Inferior parietal cortex (tissue), 1 donor: ENCODE results near the gene HRC.
A peak's percentile ranks its signal among the peaks of the same experiment; 100 is the strongest.
"Not testable (repeated sequence)": the region's sequence is repeated elsewhere in the genome, so short reads cannot be mapped to it uniquely, and the experiment has no call there.

Source experiments
- DNase-seq: peaks from one replicate; pipeline ENCODE4 v3.0.0-alpha.2; 2016; ENCODE audit errors: extremely low spot score

HRC gene, protein sequence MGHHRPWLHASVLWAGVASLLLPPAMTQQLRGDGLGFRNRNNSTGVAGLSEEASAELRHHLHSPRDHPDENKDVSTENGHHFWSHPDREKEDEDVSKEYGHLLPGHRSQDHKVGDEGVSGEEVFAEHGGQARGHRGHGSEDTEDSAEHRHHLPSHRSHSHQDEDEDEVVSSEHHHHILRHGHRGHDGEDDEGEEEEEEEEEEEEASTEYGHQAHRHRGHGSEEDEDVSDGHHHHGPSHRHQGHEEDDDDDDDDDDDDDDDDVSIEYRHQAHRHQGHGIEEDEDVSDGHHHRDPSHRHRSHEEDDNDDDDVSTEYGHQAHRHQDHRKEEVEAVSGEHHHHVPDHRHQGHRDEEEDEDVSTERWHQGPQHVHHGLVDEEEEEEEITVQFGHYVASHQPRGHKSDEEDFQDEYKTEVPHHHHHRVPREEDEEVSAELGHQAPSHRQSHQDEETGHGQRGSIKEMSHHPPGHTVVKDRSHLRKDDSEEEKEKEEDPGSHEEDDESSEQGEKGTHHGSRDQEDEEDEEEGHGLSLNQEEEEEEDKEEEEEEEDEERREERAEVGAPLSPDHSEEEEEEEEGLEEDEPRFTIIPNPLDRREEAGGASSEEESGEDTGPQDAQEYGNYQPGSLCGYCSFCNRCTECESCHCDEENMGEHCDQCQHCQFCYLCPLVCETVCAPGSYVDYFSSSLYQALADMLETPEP

DNA sequence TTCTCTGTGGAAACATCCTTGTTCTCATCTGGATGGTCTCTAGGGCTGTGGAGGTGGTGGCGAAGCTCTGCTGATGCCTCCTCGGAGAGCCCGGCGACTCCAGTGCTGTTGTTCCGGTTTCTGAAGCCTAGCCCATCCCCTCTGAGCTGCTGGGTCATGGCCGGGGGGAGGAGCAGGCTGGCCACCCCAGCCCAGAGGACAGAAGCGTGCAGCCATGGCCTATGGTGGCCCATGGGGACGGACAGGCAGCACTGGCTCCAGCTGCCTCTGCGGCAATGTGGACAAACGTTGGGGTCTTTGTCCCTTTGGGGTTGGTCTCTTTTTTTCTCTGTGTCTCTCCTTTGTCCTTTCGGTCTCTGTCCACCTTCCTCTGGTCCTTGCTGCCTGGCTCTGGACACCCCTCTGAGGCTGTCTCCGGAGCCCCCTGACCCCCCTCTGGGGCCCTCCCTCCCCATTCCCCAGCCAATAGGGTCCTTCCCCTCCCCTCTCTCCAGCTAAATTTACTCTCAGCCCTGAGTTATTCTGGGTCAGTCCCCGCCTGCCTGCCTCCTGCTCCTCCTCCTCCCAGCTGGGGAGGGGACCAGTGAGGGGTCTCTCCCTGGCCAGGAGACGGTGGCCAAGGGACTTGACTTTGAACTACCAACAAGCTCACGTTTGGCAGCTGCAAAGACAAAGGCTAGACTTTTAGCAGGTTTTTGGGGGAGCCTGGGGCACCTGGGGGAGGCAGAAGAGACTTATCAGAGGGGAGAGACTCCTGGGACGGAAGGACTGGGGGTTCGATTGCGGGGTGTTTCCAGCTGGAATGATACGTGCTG, at the start of gene HRC:
TSS of gene HRC (minus strand) at position 392 of the 815 bp plus-strand sequence. CDS start at position 233, 159 bp downstream.
- DNase-seq, result no peak

DNA sequence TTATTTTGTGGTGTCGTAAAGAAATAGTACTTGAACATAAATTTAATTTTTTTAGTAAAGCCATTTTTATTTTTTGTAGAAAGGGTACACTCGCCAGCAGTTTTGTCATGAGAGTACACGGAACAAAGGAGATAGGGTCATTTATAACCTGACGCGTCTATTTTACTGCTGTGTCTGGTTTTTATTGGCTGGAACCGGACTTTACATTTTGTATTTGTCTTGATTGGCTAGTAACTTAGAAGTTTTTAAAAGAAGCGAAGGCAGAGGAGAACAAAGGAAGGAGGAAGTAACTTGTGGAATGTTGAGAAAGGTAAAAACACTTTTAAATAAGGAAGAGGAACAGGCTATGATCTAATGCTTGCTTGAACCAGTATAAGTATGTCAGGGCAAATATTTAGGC, 45.8 kb upstream of the HRC start:
- DNase-seq, result no peak

DNA sequence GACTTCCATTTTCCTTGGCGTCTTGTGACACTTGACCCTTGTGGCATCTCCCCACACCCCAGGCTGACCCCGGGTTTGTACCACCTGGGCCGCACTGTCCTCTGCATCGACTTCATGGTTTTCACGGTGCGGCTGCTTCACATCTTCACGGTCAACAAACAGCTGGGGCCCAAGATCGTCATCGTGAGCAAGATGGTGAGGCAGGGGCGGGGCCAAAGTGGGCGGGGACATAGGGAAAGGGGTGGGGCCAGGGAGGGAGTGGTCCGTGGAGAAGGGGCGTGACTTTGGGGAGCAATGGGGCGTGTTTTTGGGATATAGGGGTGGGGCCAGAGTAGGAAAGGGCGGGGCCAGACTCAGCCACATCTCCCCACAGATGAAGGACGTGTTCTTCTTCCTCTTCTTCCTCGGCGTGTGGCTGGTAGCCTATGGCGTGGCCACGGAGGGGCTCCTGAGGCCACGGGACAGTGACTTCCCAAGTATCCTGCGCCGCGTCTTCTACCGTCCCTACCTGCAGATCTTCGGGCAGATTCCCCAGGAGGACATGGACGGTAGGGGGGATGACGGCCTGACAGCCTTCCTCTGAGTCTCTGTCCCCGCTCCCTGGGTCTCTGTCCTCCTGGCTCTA, 45.2 kb upstream of the HRC start:
- no peak for DNase-seq

DNA sequence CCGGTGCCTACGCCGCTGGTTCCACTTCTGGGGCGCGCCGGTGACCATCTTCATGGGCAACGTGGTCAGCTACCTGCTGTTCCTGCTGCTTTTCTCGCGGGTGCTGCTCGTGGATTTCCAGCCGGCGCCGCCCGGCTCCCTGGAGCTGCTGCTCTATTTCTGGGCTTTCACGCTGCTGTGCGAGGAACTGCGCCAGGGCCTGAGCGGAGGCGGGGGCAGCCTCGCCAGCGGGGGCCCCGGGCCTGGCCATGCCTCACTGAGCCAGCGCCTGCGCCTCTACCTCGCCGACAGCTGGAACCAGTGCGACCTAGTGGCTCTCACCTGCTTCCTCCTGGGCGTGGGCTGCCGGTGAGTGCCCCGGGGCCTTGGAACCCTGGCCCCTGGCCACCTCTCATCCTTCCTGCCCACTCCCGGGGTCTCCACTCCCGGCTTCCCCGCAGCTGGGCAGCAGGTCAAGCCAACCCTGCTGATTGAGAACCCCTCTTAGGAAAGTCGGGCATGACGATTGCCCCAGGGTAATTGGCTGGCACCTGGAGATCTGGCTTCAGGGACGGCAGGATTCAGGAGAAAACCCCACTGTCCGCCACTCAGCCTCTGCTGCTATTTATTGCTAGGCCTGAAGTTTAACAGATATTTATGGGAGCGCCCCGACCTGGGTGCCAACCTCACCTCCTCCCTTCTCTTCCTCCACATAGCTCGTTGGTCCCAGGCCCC, 41.5 kb upstream of the HRC start:
- no peak for DNase-seq

DNA sequence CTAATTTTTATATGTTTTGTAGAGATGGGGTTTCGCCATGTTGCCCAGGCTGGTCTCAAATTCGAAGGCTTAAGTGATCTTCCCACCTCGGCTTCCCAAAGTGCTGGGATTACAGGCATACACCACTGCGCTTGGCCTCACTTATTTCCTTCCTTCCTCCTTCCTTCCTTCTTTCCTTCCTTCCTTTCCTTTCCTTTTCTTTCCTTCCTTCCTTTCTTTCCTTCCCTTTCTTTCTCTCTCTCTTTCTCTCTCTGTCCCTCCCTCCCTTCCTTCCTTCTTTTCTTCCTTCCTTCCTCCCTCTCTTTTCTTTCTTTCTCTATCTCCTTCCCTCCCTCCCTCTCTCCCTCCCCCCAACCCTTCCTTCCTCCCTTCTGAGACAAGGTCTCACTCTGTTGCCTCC, 39.2 kb upstream of the HRC start:
- no peak for DNase-seq

DNA sequence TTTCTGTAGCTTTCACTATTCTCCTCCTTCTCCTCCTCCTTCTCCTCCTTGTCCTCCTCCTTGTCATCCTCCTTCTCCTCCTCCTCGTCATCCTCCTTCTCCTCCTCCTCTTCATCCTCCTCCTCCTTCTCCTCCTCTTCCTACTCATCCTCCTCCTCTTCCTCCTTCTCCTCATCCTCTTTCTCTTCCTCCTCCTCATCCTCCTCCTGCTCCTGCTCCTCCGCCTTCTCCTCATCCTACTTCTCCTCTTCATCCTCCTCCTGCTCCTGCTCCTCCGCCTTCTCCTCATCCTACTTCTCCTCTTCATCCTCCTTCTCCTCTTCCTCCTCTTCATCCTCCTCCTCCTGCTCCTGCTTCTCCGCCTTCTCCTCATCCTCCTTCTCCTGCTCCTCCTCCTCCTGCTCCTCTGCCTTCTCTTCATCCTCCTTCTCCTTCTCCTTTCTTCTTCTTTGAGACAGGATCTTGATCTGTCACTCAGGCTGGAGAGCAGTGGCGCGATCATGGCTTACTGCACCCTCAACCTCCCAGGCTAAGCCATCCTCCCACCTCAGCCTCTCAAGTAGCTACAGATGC, 38.7 kb upstream of the HRC start:
- no peak for DNase-seq

DNA sequence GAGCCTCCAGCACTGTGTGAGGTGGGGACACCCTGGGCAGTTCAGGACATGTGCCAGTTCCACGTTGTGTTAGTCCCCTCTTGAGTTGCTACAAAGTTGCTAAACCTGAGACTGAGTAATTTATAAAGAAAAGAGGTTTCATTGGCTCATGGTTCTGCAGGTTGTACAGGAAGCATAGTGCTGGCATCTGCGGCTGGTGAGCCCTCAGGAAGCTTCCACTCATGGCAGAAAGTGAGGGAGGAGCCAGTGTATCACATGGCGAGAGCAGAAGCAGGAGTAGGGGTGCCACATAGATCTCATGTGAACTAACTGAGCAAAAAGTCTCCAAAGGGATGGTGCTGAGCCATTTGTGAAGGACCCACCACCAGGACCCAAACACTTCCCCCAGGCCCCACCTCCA, 35.6 kb upstream of the HRC start:
- DNase-seq, result no peak

DNA sequence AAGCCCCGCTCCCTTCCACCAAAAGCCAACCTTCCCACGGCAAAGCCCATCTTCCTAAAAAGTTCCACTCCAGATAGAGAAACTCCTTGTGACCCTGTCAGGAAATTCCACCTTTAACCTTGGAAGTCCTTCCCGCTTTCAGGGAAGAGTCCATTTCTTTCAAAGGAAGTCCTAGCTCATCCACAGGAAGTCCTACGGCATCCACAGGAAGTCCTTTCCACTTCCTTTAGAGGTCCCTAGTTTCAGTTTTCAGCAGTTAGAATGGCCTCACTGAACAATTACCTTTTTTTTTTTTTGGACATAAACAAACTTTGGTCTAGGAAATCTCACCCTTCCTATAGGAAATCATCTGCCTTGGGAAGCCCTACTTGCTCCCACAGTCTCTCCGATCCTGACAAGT, 34.1 kb upstream of the HRC start:
- DNase-seq, result no peak

DNA sequence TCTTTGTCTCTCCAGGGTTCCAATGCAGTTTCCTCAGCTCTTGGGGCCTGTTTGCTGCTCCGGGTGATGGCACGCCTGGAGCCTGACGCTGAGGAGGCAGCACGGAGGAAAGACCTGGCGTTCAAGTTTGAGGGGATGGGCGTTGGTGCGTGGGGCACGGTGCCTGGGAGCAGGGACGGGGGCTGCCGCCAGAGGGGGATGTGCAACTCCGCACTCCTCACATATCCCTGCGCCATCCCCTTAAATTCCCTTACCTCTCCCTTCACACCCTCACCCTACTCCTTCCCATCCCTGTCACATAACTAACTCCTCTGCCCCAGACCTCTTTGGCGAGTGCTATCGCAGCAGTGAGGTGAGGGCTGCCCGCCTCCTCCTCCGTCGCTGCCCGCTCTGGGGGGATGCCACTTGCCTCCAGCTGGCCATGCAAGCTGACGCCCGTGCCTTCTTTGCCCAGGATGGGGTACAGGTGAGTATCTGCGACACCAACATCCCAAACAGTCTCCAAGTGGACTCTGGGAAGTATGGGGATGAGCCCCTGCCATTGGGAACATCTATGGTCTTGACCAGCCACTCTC, 33.5 kb upstream of the HRC start:
- DNase-seq, result no peak

DNA sequence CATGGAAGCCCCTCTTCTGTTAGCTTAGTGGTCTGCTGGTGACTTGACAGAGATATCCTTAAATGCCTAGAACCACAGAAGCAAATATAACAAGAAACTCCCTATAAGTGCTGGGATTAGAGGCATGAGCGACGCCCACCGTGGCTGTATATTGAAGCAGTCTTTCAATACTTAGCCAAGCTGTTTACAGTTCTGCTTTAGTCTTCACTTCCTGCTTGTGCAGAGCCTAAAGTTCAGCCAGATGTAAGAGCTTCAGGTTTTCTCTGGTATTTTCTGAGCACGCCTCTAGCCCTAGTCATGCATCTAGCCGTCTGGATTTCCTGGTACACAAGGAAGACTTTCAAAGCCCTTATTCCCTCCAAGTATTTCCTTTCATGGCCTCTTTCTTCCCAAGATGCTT, 30.9 kb upstream of the HRC start:
- no peak for DNase-seq

DNA sequence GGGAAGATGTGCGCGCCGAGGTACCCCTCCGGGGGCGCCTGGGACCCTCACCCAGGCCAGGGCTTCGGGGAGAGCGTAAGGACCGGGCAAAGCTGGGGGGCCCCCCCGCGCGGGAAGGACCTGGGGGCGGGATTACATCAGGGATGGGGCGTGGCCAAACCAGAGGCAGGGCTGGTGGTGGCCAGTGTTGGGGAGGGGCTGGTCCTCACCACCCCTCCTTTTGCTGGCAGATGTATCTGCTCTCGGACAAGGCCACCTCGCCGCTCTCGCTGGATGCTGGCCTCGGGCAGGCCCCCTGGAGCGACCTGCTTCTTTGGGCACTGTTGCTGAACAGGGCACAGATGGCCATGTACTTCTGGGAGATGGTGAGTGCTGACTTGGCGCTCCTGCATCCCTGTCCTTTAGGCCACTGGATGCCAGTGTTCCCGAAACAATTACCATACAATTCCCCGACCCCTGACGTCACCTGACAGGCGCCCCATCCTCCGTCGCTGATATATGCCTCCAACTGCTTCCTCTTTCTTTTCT, 27.7 kb upstream of the HRC start:
- no peak for DNase-seq

DNA sequence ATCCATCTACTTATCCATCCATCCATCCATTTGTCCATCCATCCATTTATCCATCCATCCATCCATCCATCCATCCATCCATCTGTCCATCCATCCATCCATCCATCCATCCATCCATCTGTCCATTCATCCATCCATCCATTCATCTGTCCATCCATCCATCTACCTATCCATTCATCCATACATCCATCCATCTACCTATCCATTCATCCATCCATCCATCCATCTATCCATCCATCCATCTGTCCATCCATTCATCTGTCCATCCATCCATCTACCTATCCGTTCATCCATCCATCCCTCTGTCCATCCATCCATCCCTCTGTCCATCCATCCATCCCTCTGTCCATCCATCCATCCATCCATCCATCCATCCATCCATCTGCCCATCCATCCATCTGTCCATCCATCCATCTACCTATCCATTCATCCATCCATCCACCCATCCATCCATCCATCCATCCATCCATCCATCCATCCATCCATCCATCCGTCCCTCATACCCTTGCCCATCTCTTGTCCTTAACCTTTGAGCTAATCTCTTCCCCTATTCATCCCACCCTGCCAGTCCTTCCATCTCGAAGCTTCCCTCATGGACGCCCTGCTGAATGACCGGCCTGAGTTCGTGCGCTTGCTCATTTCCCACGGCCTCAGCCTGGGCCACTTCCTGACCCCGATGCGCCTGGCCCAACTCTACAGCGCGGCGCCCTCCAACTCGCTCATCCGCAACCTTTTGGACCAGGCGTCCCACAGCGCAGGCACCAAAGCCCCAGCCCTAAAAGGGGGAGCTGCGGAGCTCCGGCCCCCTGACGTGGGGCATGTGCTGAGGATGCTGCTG, 27.0 kb upstream of the HRC start:
- not testable (repeated sequence) for DNase-seq

DNA sequence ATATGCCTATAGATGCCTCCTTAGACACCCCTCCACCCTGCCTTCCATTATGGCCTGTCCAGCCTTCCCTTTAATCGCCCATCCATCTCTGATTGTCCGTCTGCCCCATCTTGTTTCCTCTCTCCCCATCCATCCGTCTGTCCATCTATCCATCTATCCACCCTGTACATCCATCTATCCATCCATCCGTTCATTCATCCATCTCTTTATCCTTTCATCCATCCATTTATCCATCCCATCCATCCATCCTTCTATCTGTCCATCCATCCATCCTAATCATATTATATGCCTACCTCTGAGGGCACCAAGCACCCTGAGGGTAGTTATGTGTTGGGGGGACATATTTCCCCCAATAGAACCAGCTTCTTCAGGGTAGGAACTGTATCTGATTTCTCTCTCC, 25.5 kb upstream of the HRC start:
- no peak for DNase-seq

DNA sequence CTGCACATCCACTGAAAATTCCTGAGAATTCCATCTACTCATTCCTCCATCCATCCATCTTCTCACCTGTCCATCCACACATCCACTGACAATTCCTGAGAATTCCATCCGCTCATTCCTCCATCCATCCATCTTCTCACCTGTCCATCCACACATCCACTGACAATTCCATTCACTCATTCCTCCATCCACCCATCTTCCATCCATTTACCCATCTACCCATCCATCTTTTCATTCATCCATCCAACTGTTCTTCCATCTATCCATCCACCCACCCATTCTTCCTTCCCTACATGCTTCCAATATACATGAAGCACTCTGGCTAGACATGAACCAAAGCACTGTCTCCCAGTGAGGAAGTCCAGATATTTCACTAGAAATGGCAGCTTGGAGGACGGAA, 18.0 kb upstream of the HRC start:
- no peak for DNase-seq

DNA sequence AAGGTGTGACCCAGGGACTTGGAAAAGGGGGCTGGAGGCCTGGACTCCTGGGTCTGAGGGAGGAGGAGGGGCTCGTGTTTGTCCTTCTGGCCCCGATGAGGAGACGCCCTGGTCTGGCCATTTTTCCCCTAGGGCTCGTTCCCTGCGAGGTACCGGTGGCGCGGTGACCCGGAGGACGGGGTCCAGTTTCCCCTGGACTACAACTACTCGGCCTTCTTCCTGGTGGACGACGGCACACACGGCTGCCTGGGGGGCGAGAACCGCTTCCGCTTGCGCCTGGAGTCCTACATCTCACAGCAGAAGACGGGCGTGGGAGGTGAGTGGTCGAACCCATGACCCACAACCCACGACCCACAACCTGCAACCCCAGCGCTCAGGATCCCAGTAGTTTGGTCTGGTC, 13.2 kb upstream of the HRC start:
- no peak for DNase-seq

DNA sequence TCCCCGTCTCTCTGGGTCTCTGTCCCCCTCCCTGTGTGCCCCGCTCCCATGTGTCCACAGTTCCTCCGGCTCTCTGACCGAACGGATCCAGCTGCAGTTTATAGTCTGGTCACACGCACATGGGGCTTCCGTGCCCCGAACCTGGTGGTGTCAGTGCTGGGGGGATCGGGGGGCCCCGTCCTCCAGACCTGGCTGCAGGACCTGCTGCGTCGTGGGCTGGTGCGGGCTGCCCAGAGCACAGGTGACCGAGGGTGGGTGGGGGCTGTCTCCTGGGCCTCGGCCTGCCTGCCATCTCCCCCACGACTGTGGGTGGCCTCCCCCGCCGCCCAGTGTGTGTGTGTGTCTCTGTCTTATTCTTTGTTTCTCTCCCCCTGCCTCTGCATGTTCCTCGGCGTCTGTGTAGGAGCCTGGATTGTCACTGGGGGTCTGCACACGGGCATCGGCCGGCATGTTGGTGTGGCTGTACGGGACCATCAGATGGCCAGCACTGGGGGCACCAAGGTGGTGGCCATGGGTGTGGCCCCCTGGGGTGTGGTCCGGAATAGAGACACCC, 12.7 kb upstream of the HRC start:
- DNase-seq, result no peak

DNA sequence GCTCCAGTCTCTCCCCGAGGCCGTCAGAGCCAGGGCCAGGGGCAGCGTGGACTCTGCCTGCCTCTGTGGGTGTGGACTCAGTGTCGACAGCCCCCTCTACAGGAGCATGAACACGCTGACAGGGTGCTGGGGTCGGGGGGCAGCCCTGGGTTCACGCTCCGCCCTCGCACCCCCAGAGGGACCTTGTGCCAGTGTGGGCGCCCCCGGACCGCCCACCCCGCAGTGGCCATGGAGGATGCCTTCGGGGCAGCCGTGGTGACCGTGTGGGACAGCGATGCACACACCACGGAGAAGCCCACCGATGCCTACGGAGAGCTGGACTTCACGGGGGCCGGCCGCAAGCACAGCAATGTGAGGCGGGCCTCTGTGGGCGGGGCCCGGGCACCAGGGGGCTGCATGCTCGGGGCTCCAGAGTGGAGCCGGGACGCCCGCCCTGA, 10.7 kb upstream of the HRC start:
- no peak for DNase-seq

DNA sequence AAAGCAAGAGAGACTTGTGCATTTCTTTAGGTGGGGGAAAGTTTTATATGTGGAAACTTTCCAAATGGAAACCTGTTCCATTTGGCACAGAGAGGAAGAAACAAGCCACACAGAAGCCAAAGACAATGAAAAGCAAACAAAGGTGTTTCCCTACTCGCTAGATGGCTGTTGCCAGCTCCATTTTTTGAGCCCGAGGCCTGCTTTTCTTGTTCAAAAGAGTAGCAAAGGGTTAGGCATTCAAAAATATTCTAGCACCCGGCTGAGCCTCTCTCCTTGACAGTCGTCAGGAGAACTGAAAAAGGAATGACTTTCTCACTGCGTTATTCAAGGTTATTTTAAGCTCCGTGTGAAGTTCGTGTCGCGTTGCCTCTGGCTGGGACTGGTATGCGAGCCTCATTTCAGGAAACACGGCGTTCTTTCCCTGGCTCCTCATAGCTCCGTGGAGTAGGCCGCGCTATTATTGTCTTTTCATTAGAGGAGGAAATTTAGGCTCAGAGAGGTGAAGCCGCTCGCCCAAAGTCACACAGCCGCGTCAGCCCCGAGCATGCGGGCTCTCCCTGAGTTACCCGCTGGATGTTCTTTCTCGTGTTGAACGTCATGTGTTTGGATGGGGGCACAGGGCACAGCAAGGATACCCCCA, 10.0 kb upstream of the HRC start:
- DNase-seq, result peak; percentile 42

DNA sequence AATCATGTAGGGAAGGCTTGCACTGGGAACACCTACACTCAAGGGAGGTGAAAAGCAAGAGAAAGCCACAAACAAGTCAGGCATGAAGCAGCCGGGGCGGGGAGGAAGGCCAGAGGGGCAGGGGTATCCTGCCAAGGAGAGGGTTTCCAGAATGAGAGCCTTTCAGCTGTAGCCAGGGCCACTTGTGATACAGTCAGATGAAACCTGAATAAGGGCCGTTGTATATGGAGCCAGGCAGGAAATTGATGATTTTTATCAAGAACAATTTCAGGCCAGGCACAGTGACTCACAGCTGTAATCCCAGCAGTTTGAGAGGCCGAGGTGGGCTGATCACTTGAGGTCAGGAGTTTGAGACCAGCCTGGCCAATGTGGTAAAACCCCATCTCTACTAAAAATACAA, 6.8 kb upstream of the HRC start:
- DNase-seq, result no peak
